ENCODE results near the gene TGFB2. TPM values are rescaled to one million over a fixed set of nuclear protein-coding genes. Genes with fewer than 3 reads are reported as not detected.

TGFB2 gene
- total RNA-seq, 1 experiment from 2014 or later, result 37.6 TPM

- BruUV-seq (replicated peaks), result no TSS peak
- H3K27me3 Mint-ChIP-seq (ENCODE audit: unreplicated experiment), result no peaks in the 10 kb centered on the region
- TF ChIP-seq, protein P1, sequence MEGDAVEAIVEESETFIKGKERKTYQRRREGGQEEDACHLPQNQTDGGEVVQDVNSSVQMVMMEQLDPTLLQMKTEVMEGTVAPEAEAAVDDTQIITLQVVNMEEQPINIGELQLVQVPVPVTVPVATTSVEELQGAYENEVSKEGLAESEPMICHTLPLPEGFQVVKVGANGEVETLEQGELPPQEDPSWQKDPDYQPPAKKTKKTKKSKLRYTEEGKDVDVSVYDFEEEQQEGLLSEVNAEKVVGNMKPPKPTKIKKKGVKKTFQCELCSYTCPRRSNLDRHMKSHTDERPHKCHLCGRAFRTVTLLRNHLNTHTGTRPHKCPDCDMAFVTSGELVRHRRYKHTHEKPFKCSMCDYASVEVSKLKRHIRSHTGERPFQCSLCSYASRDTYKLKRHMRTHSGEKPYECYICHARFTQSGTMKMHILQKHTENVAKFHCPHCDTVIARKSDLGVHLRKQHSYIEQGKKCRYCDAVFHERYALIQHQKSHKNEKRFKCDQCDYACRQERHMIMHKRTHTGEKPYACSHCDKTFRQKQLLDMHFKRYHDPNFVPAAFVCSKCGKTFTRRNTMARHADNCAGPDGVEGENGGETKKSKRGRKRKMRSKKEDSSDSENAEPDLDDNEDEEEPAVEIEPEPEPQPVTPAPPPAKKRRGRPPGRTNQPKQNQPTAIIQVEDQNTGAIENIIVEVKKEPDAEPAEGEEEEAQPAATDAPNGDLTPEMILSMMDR (IDR thresholded peaks at IDR 0.05; ENCODE audit: unreplicated experiment), result no peak
- DNase-seq, result no peak
- H3K4me3 Mint-ChIP-seq (ENCODE audit: low read depth, unreplicated experiment), result no peak overlapping the region
- CTCF ChIA-PET, result interaction anchor here (0.6 to 2.3 kb wide), 5 partner anchors 8 to 534 kb away, joined by 3 to 7 read pairs (median 4); no protein-coding TSS in a partner anchor
- peaks cover 4% of the 10 kb centered on the region for H3K36me3 Mint-ChIP-seq (ENCODE audit: insufficient read depth, unreplicated experiment)
- intact Hi-C loops (cut with micrococcal nuclease; ENCODE audit: unreplicated experiment), result loop anchor here (5.0 to 10.0 kb wide), 4 partner anchors 141 to 386 kb away; partner anchors contain the start of gene TGFB2
- H3K27ac Mint-ChIP-seq (ENCODE audit: unreplicated experiment), result peak overlapping the region; percentile 86
- peaks cover 57% of the 10 kb centered on the region for H3K4me1 Mint-ChIP-seq (ENCODE audit: low read depth, unreplicated experiment)
- H3K9me3 Mint-ChIP-seq (ENCODE audit: low read depth, unreplicated experiment), result peaks cover 4% of the 10 kb centered on the region
Observed at GRCh38 chr1:218488531-218488930, 143.4 kb downstream of the TGFB2 start.

- DNase-seq, result peak; percentile 31
- CTCF ChIA-PET, result interaction anchor here (0.6 to 1.6 kb wide), 4 partner anchors 8 to 533 kb away, joined by 3 to 5 read pairs (median 4); no protein-coding TSS in a partner anchor
- Mint-ChIP-seq H3K27me3 (ENCODE audit: unreplicated experiment) (no peaks in the 10 kb centered on the region), H3K9me3 (ENCODE audit: low read depth, unreplicated experiment) (peaks cover 4% of the 10 kb centered on the region), H3K4me1 (ENCODE audit: low read depth, unreplicated experiment) (peaks cover 59% of the 10 kb centered on the region), H3K27ac (ENCODE audit: unreplicated experiment) (no peak overlapping the region), H3K4me3 (ENCODE audit: low read depth, unreplicated experiment) (no peak overlapping the region), H3K36me3 (ENCODE audit: insufficient read depth, unreplicated experiment) (peaks cover 4% of the 10 kb centered on the region)
- BruUV-seq (replicated peaks), result no TSS peak
- TF ChIP-seq, protein P1 (IDR thresholded peaks at IDR 0.05; ENCODE audit: unreplicated experiment), result no peak
- intact Hi-C loops (cut with micrococcal nuclease; ENCODE audit: unreplicated experiment), result loop anchor here (5.0 to 10.0 kb wide), 4 partner anchors 142 to 386 kb away; partner anchors contain the start of gene TGFB2
Observed at GRCh38 chr1:218488986-218489385, 143.8 kb downstream of the TGFB2 start.

- intact Hi-C loops (cut with micrococcal nuclease; ENCODE audit: unreplicated experiment), result no loop called here
- TF ChIP-seq, protein P1 (IDR thresholded peaks at IDR 0.05; ENCODE audit: unreplicated experiment), result no peak
- CTCF ChIA-PET, result no interaction called here
- H3K27ac Mint-ChIP-seq (ENCODE audit: unreplicated experiment), result peak overlapping the region; percentile 12
- peaks cover 4% of the 10 kb centered on the region for H3K9me3 Mint-ChIP-seq (ENCODE audit: low read depth, unreplicated experiment)
- H3K4me3 Mint-ChIP-seq (ENCODE audit: low read depth, unreplicated experiment), result no peak overlapping the region
- DNase-seq, result no peak
- peaks cover 4% of the 10 kb centered on the region for H3K36me3 Mint-ChIP-seq (ENCODE audit: insufficient read depth, unreplicated experiment)
- BruUV-seq (replicated peaks), result no TSS peak
- H3K4me1 Mint-ChIP-seq (ENCODE audit: low read depth, unreplicated experiment), result peaks cover 63% of the 10 kb centered on the region
- no peaks in the 10 kb centered on the region for H3K27me3 Mint-ChIP-seq (ENCODE audit: unreplicated experiment)
Observed at GRCh38 chr1:218490406-218490922, 145.3 kb downstream of the TGFB2 start.

GRCh38 chr1:218492874-218493273 is 147.7 kb downstream of the TGFB2 start:
- no TSS peak for BruUV-seq (replicated peaks)
- Mint-ChIP-seq H3K4me3 (ENCODE audit: low read depth, unreplicated experiment) (no peak overlapping the region), H3K27ac (ENCODE audit: unreplicated experiment) (peak overlapping the region; percentile 37), H3K9me3 (ENCODE audit: low read depth, unreplicated experiment) (peaks cover 4% of the 10 kb centered on the region), H3K4me1 (ENCODE audit: low read depth, unreplicated experiment) (peaks cover 66% of the 10 kb centered on the region), H3K27me3 (ENCODE audit: unreplicated experiment) (no peaks in the 10 kb centered on the region), H3K36me3 (ENCODE audit: insufficient read depth, unreplicated experiment) (peaks cover 2% of the 10 kb centered on the region)
- intact Hi-C loops (cut with micrococcal nuclease; ENCODE audit: unreplicated experiment), result no loop called here
- DNase-seq, result no peak
- CTCF ChIA-PET, result interaction anchor here (1.1 kb wide), 1 partner anchor 12 kb away, joined by 4 read pairs; no protein-coding TSS in a partner anchor
- TF ChIP-seq, protein P1 (IDR thresholded peaks at IDR 0.05; ENCODE audit: unreplicated experiment), result no peak
